Measurements from ENCODE around the gene MAP3K1.

Gene MAP3K1

GRCh38 chr5:56839062-56839461 lies 23.7 kb downstream of the MAP3K1 start:
- no peak for TF ChIP-seq CTCF (IDR thresholded peaks at IDR 0.05; ENCODE audit: low read depth, low read length, missing control alignments)
- in situ Hi-C loops (cut with HindIII; ENCODE audit: low sequenced_read_pairs), result no loop called here
- no peak overlapping the region for H3K4me3 ChIP-seq (ENCODE audit: low read depth, low read length)
- no peak for DNase-seq (ENCODE audit: low read depth)

- in situ Hi-C loops (cut with HindIII; ENCODE audit: low sequenced_read_pairs), result no loop called here
- TF ChIP-seq CTCF (IDR thresholded peaks at IDR 0.05; ENCODE audit: low read depth, low read length, missing control alignments), result no peak
- DNase-seq (ENCODE audit: low read depth), result no peak
- no peak overlapping the region for H3K4me3 ChIP-seq (ENCODE audit: low read depth, low read length)
Measured at GRCh38 chr5:56840597-56840996, 25.2 kb downstream of the MAP3K1 start.

- H3K4me3 ChIP-seq (ENCODE audit: low read depth, low read length), result no peak overlapping the region
- no peak for DNase-seq (ENCODE audit: low read depth)
- no peak for TF ChIP-seq CTCF (IDR thresholded peaks at IDR 0.05; ENCODE audit: low read depth, low read length, missing control alignments)
- in situ Hi-C loops (cut with HindIII; ENCODE audit: low sequenced_read_pairs), result no loop called here
Measured at GRCh38 chr5:56845277-56845676, 29.9 kb downstream of the MAP3K1 start.

- in situ Hi-C loops (cut with HindIII; ENCODE audit: low sequenced_read_pairs), result no loop called here
- TF ChIP-seq CTCF (IDR thresholded peaks at IDR 0.05; ENCODE audit: low read depth, low read length, missing control alignments), result no peak
- no peak overlapping the region for H3K4me3 ChIP-seq (ENCODE audit: low read depth, low read length)
- DNase-seq (ENCODE audit: low read depth), result no peak
Measured at GRCh38 chr5:56845904-56846480, 30.6 kb downstream of the MAP3K1 start.

GRCh38 chr5:56848206-56848605 lies 32.9 kb downstream of the MAP3K1 start:
- no peak for DNase-seq (ENCODE audit: low read depth)
- no peak overlapping the region for H3K4me3 ChIP-seq (ENCODE audit: low read depth, low read length)
- in situ Hi-C loops (cut with HindIII; ENCODE audit: low sequenced_read_pairs), result no loop called here
- TF ChIP-seq CTCF (IDR thresholded peaks at IDR 0.05; ENCODE audit: low read depth, low read length, missing control alignments), result no peak

GRCh38 chr5:56849671-56850070 lies 34.3 kb downstream of the MAP3K1 start:
- in situ Hi-C loops (cut with HindIII; ENCODE audit: low sequenced_read_pairs), result loop anchor here (10.0 kb wide), 1 partner anchor 585 kb away; no protein-coding TSS in a partner anchor
- DNase-seq (ENCODE audit: low read depth), result no peak
- no peak for TF ChIP-seq CTCF (IDR thresholded peaks at IDR 0.05; ENCODE audit: low read depth, low read length, missing control alignments)
- no peak overlapping the region for H3K4me3 ChIP-seq (ENCODE audit: low read depth, low read length)

Data from astrocyte of the cerebellum (primary cell).